RKO (cell line): Measurements from ENCODE around the gene RCSD1.

Experiments
- DNase-seq: peaks from one replicate; pipeline ENCODE4 v3.0.0-alpha.2; 2016; ENCODE audit warnings: low spot score

Gene RCSD1

DNA sequence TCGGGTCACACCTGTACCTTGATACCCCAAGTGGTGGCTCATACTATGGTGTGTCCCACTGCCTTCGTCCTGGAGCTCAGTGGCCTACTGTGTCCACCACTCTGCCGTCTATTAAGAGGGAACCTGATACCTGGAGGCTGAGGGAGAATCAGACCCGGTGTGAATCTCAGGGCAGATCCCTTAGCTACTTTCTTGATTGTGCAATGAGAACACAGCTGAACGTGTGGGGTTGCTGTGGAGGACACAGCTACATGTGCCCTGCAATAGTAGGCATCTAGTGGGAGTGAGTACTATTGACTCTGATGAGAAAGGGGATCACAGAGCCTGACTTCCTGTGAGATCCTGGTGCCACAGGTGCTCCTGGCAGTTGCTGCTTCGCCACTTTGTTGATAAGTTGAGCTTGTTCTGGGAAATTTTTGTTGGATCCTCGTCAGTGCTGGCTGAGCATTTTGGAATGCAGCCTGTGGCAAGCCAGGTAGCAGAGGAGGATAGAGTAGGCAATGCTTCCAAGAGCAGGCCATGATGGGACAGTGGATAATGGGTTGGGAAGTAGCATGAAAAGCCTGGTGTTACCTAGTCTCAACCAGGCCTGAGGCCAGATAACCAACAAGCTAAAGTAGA lies 63.5 kb downstream of the RCSD1 start:
- DNase-seq: no peak

GRCh38 chr1:167694691-167695090 lies 64.7 kb downstream of the RCSD1 start:
- DNase-seq: no peak

GRCh38 chr1:167695147-167695546 lies 65.1 kb downstream of the RCSD1 start:
- DNase-seq: no peak

DNA sequence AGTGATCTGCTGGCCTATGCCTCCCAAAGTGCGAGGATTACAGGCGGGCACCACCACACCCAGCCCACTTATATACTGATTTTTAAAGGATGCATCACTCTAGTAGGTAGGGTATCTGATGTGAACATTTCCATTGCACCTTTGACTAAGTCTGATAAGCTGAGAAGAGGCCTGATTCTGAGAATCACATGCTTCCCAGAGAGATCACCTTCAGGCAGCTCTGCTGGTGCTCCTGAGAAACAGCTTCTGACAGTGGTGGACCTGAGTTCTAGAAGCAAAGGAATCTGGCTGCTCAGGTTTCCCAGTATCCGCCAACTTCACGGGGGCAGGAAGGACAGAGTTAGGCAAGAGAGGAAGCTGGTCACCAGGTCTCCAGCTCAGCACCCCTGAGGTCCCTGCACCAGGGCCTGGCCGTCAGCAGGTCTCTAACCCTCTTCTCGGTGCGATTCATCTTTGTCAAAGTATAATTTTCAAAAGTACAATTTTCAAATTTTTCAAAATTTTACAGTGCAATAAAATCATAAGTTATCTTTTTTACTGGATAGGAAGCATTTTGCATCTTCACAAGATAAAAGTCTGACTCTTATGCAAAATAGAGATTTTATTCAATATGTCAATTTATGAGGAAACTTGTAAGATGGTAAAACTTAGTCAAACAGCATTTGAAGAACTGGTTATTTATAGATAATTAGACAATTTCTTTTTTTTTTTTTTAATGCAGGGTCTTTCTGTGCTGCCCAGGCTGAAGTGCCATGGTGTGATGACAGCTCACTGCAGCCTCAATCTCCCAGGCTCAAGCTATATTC lies 65.9 kb downstream of the RCSD1 start:
- DNase-seq: no peak

- DNase-seq: no peak
These were observed 67.7 kb downstream of the RCSD1 start for GRCh38 chr1:167697667-167698141.

GRCh38 chr1:167698313-167698712 lies 68.3 kb downstream of the RCSD1 start:
- DNase-seq: no peak

- DNase-seq: no peak
These were observed 71.5 kb downstream of the RCSD1 start for GRCh38 chr1:167701510-167701909.

DNA sequence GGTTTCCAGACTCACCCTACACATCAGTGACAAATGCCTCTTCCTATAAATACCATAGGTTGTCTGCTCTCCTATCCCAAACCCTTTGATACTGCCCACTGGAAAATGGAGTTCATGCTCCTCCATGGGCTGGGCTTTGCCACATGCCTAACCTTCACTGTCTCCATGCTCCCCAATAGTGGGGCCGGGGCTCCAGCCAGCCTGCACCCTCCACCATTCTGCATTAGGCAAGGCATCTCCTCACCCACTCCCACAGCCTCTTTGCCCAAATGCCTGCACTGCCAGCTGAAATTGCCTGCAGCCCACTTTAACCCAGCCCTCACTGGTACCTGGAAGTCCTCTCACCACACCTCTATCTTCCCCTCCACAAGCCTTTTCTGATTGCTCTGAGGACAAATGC lies 73.5 kb downstream of the RCSD1 start:
- no peak for DNase-seq

GRCh38 chr1:167704715-167705114 lies 74.7 kb downstream of the RCSD1 start:
- no peak for DNase-seq

DNA sequence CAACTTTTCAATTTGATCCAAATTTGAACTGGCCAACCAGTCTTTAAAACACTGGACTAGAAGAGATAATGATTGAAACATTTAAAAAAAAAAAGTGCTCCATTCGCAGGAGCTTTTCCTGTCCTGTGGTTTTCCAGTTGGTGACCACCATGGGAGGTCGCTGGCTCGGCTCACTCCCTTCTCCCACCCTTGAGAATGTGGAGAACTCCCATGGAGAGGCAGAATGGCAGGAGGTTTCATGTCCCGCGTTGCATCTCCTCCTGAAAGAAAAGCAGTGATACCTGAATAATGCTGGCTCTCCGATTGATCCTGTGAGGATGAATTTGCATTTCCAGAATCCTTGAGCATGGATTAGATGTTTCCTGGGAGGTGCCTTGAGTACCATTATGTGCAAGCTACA lies 75.2 kb downstream of the RCSD1 start:
- no peak for DNase-seq

DNA sequence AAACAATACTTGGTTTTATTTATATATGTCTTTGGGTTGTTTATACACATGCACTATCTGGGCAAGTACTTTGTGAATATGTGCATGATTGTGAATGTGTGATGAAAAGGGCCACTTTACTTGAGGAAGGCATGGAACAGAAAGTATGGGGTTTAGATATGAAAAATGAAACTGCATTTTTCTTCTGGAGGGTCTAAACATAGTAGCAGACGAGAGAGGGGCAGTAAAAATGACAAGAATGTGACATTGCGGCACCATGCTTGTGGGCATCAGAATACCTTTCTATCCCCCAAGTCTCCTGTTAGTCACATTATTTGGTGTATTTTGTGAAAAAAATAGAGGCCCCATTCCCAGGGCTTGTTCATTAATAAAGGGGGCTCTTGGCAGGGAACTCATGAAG lies 76.3 kb downstream of the RCSD1 start:
- no peak for DNase-seq

DNA sequence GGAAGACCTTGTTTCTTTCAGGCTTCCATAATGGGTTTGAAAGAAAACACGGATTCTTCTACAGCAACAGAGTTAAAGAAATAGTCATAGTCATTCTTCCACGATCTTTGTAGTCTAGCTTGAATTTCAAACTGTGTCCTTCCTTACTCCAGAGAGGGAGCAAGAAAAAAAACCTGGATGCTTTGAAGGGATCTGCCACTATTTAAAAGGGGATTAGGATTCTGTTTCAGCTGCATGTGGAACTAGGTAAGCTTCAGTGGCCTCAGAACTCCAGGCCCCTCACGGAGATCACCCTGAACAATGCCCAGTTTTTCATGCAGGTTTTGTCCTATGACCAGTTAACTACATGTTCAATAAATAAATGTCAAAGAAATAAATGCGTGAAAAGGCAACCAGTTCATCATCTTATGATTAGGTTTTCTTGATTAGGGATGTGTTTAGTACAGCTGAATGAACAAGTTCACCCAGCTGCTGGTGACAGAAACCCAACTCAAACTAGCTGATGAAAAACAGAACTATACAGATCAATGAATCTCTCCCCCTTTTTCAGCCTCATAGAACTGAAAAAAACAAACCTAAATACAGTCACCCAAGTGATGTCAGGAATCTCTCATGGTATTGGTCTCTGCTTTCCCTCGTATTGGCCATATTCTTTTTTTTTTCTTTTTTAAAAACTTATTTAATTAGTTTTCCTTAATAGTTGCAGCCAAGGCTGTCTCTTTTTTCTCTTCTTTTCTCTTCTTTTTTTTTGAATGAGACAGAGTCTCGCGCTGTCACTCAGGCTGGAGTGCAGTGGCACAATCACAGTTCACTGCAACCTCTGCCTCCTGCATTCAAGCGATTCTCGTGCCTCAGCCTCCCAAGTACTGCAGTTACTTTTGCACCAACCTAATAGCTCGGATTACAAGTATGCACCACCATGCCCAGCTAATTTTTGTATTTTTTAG lies 77.2 kb downstream of the RCSD1 start:
- no peak for DNase-seq

- no peak for DNase-seq
These were observed 77.9 kb downstream of the RCSD1 start for GRCh38 chr1:167707942-167708341.

- DNase-seq: no peak
These were observed 78.9 kb downstream of the RCSD1 start for GRCh38 chr1:167708940-167709389.

- no peak for DNase-seq
These were observed 80.8 kb downstream of the RCSD1 start for GRCh38 chr1:167710836-167711235.

DNA sequence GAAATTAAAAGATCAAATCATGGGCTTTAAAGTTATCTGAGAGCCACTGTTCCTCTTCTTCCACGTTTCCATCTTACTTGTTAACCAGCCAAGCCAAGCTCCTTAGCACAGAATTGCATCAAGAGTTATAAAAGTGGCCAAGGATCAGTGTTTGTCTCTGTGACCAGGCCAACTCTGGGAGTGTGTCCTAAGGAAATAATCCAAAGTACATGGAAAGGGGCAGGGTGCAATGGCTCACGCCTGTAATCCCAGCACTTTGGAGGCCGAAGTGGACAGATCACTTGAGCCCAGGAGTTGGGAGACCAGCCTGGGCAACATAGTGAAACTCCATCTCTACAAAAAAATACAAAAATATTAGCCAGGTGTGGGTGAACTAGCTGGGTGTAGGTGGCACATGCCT lies 81.8 kb downstream of the RCSD1 start:
- no peak for DNase-seq

- DNase-seq: no peak
These were observed 83.5 kb downstream of the RCSD1 start for GRCh38 chr1:167713330-167714081.

DNA sequence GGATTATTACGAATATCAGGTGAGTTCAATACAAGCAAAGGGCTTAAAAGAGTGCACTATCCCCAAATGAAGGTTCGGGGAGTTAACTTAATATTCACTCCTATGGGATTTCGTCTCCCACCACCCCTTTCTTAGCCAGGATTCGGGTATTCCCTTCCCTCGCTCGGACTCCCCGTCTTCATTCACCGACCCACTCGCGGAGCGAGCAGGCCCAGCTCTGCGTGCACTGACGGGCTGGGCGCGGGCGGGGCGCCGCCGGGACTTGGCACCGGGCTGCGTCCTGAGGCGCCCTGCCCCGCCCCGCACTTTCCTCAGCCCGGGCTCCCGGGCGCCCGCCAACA lies 84.0 kb downstream of the RCSD1 start:
- peak; percentile 83 for DNase-seq

GRCh38 chr1:167714439-167715156 lies 84.6 kb downstream of the RCSD1 start:
- peak; percentile 92 for DNase-seq

- peak; percentile 85 for DNase-seq
These were observed 85.3 kb downstream of the RCSD1 start for GRCh38 chr1:167715157-167715999.
